Measurements from ENCODE around the gene MRGPRD. TPM values are rescaled to one million over a fixed set of nuclear protein-coding genes. Genes with fewer than 3 reads are reported as not detected.

The MRGPRD gene, protein sequence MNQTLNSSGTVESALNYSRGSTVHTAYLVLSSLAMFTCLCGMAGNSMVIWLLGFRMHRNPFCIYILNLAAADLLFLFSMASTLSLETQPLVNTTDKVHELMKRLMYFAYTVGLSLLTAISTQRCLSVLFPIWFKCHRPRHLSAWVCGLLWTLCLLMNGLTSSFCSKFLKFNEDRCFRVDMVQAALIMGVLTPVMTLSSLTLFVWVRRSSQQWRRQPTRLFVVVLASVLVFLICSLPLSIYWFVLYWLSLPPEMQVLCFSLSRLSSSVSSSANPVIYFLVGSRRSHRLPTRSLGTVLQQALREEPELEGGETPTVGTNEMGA
- not detected for total RNA-seq
- long read RNA-seq = 0 reads

DNA sequence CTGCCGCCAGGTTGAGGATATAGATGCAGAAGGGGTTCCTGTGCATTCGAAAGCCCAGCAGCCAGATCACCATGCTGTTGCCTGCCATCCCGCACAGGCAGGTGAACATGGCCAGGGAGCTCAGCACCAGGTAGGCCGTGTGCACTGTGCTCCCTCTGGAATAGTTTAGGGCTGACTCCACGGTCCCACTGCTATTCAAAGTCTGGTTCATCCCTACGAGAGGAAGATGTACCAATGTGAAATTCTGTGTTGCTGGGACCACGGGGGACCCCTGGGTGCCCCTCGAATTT, at the start of gene MRGPRD:
Gene MRGPRD, minus strand, starts transcription at position 211 of the 290 bp plus-strand sequence. Its CDS starts 0 bp downstream, at position 211.
- DNase-seq (ENCODE audit: low spot score) = peak; percentile 71

GRCh38 chr11:69030301-69030700, 49.5 kb upstream of the MRGPRD start:
- no peak for DNase-seq (ENCODE audit: low spot score)

- DNase-seq (ENCODE audit: low spot score) = no peak
Observed at GRCh38 chr11:69027704-69028372, 47.1 kb upstream of the MRGPRD start.

DNA sequence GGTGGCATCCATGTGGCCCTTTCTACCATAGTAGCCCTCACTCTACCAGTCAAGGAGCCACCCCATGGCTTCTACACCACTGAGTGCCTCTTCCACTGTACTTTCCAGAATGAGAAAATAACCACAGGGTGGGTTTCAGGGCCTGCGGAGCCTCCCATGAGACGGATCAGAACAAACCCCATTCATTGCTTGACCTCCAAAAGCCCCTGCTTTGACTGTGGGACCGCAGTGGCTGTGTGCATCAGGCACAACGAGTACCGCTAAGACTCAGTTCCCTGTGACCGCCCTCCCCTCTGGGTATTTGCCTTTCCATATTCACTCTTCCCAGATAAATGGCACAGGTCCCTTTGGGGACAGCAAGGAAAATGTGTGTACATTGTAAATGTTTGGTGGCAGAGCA, 43.7 kb upstream of the MRGPRD start:
- no peak for DNase-seq (ENCODE audit: low spot score)

DNA sequence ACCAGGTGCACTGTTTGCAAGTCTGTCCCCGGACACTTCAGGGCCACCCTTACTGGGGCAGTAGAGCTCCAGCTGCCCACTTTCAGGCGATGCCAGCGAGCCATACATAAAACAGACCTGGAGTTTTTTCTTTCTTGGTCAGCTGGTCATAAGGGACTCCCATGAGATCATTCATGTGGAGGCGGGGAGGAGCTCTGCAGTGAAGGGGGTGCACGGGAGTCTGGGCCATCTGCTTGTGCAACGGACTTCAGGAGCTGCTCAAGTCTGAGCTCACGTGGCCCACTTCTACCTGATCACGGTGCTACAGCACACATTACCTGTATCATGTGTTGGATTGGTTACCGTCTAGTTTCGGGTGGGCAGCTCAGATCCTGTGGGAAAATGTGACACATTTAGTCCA, 41.5 kb upstream of the MRGPRD start:
- DNase-seq (ENCODE audit: low spot score) = no peak

DNA sequence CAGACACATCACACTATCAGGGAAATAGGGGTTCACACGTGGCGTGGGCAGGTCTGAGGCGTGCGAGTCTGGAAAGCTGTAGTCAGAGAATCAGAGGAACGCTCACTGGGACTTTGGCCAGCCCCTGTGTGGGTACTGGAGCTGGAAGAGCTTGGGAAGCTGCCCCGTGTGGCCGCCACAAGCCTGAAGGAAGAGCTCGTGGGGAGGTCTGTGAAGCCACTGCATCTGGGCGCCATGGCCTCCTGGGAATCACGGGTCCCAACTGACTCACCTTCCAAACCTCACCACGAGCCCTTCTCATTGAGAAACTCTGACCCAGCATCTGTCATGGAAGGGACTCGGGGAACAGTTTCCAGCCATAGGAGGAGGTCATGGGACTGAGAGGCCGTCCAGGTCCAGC, 38.1 kb upstream of the MRGPRD start:
- DNase-seq (ENCODE audit: low spot score) = no peak

DNA sequence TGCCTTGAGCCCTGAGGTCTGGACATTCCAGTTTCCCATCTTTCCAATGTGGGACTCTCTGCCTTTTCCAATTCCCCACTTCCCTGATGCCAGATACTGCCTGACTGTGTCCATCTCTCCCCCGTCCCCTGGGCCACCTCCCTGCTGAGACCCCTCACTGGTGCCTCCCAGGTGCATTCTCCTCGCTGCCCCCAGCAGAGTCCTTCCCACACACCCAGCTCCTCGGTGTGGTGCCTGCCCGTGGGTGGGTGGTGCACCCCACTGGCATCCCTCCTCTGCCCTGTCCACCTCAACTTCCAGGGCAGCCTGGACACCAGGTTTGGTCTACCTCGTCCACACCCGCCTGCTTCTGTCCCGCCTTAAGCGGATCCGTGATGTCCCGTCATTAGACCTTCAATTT, 37.2 kb upstream of the MRGPRD start:
- DNase-seq (ENCODE audit: low spot score) = no peak

DNA sequence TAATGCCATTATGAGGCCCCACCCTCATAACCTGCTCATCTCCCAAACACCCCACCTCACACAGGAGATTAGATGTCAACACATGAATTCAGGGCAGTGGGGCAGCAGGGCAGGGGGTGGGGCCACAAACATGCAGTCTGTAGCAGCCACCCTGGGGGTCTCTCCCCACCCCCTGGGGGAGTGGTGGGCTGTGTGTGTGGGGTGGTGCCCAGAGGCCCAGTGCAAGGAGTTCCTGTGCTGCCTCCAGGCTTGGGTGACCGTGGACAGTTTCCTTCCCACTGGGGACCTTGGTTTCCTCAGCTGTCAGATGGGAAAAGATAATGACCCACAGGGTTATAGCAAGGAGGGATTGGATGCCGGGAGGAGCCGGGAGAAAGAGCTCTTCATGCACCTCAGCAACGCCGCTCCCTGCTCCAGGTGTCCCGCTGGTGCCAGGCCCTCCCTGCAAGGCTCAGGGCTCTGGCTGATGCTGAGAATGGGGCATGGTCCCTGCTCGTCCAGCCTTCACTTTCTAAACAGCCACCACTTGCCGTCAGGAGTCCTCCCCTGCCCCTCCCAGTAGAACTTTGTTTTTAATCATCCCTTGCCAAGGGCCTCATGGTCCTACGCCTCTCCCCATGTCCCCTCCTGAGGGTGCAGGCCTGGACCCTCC, 34.2 kb upstream of the MRGPRD start:
- no peak for DNase-seq (ENCODE audit: low spot score)

DNA sequence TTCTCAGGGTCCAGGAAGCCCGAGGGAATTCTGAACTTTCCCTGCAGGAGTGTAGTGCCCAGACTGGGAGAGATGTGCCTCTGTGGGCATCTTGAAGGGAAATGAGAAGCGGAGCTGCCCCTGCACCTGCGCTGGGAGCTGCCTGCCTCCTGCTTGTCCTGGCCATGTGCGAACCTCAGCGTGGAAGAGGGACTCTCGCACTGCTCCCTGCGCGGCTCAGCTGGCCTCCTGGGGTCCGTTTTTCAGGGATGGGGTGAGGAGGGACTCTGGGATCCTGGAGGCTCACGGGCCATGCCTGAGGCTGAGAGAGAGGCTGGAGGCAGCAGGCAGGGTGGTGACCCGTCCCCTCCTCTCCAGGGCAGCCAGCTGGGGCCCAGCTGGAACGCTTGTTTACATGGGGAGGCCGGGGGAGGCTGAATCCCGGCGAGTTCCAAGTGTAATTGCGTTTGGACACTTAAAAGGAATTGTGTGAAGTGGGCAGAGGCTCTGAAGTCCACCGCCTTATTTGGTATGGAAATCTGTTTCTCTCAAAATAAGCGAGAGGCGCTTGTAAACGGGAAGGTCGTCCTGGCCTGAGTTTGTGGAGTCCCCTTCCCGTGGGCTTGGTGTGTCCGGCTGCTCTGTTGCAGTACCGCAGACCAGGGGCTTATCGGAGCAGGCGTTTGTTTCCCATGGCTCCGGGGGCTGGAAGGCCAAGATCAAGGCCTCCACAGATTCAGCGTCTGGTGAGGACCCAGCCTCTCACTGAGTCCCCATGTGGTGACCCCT, 33.5 kb upstream of the MRGPRD start:
- DNase-seq (ENCODE audit: low spot score) = no peak

DNA sequence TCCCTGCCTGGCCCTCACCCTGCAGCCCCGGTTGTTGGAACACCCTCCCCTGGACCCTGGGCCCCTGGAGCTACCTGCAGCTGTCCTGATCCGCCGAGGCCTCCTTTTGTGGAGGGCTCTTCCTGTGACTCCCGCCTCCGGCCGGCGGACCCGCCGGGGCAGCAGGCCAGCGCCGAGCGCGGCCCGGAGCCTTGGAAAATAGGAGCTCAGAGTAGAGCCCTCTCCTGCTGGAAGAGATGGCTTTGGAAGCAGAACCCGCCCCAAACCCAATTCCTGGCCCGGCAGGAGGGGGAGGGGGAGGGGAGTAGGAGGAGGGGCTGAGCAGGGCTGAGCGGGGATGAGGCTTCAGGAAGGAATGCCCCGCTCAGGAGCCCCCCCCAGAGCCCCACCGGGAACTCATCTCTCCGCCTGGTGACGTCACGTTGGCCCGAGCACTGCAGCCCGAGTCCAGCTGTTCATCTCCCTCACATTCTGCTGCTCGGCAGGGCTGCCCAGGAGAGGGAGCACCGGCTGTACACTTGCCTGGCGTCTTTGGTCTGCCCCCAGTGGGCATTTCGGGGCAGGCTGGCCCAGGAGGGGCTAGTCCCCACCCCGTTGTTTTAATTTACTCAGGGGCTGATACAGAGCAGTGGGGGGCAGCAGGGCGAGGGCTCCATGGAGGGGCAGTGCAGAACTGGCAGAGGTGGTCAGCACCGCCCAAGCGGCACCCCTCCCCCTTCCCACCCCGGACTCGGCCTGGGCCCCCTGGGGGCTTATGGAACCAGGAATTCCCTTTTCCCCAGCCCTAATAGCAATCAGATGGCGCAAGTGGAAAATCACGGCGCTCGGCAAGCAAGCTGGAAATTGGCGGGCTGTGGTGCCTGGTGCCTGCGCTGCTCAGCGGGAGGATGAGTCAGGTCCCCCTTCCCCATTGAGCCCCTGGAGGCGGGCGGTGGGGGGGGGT, 32.5 kb upstream of the MRGPRD start, which contains the start of gene MRGPRF:
Gene MRGPRF, minus strand, starts transcription at position 238 of the 943 bp plus-strand sequence. CDS start 3,345 bp downstream, outside the sequence.
- peak; percentile 93 for DNase-seq (ENCODE audit: low spot score)

DNA sequence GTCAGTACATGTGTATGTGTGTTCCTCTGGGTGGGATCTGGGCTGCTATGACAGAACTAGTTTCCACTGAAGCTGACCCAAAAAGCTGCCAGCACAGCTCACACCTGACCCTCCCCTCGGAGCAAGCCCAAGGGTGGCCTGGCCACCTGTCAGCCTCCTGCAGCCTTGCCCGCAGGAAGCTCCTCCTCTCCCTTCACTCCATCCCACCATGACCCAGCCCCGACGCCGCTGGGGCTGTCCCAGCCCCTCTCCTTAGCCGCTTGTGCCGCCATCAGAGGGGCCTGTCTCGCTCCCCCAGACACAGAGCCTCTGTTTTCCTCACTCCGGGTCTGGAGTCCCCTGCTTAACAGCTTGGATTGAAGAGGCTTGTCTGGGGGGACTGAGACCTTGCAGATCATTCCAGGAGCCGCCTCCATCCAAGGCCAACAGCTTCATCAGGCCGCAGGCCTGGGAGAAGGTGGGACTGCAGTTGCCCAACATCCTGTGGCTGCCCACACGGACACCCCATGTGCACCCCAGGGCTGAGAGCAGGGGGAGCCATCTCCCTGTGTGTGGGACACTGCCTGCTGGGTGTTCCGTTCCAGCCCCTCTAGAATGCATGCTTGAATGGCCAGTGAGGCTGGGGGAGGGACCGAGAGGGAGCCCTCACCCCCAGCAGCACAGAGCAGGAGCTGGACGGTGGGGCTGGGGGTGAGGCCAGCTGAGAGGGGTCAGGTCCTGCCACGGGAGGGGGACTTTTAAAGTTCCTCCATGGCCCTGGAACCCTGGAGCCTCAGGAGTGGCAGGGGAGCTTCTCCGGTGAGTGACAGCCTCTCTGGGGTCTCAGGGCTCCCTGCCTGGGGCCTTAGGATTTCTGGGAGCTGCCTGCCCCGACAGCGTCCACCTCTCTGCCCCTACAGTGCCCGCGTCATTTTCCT, 31.6 kb upstream of the MRGPRD start:
- no peak for DNase-seq (ENCODE audit: low spot score)

- no peak for DNase-seq (ENCODE audit: low spot score)
Observed at GRCh38 chr11:69011624-69012091, 30.9 kb upstream of the MRGPRD start.

DNA sequence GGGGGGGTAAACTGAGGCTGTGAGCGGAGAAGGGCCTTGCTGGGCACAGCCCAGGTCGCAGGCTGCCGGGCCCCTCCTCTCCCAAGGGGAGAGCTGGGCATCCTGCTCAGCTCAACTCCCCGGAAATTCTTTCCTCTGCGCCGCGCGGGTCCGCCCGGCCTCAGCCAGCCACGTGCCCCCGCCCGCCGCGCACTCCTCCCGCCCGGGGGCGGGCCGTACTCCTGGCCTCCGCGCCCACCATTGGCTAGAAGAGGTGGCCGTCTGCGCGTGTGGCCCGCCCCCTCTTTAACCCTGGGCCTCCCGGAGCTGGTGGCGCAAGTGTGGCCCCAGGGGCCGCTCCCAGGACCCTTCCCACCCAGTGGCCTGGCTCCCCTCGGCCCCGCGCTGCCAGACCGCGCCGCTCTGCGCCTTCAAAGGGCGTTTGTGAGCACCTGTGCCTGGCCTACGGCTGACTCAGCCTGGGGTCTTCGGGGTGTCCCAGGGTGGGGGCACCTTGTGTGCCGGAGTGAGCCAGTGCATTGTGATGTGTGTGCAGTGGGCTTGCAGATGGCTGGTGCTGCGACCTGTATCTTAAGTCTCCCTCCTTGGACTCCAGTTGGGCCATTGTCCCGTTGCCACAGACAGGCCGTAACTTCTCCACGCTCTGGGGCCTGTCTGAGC, 30.3 kb upstream of the MRGPRD start:
- no peak for DNase-seq (ENCODE audit: low spot score)

DNA sequence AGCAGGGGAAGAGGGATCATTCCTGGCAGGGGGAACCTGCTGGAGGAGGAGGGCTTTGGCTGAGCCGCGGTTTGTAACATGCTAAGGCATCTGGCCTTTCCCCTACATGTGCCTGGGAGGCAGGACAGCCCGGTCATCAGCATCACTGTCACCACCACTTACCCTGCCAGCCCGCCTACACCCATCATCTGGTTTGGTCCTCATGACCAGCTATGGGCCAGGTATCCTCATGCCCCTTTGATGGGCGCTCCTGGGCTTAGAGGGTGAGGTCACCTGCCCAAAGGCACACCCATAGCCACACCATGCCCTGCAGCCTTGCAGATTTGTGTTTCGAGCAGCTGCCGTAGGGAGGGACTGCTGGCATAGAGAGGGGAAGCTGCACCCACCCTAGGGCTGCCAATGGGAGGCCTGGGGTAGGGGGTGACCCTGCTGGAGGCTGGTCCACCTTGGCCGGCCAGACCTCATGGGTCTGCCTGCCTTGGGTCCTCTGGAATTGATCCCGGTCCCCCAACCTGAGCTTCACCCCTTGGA, 29.6 kb upstream of the MRGPRD start:
- no peak for DNase-seq (ENCODE audit: low spot score)

DNA sequence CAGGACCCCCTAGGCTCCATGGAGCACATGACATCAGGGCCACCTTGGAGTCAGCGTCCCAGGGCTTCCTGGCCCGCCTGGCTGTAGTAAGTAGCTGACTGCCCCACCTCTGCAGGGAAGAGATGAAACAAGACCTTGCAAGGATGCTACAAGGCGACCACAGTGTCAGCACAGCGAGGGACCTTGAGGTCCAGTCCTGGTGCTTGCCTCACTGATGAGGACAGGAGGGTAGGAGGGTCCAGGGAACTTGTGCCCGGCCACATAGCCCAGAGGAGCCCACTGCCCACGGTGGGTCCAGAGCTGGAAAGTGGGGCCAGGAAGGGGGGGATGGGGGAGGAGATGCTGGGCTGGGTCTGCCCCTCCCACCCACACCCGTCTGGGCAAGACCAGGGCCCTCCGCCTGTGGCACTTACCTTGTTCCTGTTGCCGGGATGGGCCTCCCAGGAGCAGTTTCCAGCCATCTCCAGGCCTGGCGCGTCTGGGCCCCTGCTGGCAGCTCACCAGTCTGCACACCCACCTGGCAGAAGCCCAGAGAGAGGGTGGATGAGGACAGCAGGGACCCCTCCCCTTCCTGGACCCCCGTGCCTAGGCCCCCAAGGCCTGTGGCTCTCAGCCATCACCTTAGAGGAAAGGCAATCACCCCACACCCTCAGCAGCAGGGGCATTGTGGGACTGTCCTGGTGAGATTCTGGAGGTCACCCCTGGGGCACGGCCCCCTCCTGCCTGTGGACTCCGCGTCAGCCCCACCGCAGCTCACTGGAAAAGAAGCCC, 28.8 kb upstream of the MRGPRD start:
- no peak for DNase-seq (ENCODE audit: low spot score)

DNA sequence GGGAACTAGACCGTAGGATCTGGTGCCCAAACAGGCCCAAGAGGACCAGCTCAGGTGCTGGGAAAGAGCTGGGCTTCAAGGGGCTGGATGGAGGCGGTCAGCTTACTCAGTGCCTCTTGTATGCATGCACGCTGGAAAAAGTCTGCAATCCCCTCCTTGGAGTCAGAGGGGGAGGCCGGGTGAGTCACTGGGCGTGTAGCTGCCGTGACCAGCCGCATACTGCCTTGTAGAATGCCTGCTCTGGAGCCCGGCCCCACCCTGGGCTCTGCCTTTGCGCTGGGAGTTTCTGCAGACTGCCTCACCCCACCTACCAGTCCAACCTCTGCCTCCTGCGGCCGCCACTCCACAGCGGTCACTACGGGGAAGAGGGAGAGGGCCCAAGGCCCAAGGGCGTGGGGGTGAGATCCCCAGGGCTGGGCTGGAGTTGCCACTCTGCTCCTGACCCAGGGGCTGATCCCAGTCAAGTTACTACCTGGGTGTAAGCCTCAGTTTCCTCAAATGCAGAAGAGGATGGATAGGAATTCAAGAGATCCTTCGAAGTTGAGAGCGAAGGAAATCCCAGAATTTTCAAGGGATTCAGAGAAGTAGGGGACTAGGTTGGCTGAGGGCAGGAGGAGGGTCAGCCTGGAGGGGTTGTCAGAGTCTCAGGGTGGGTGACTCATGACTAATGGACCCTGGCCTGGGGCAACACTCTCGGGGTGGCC, 28.1 kb upstream of the MRGPRD start:
- DNase-seq (ENCODE audit: low spot score) = no peak

DNA sequence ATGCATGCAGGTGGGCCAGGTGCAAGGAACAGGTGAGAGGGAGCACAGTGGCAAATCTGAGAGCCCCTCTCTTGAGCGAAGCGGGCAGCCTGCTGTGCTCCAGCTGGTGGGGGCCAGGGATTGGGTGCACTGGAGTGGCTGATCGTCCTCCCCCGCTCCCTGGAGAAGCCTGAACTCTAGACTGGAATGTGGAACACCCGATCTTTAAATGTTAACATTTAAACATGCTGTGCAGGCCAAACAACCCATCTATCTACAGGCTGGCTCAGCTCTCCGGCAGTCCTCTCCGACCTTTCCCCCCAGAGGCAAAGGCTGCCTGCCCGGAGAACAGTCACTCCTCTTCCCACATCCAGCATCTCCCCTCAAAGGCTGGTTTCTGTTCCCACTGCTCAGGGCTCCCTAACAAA, 27.2 kb upstream of the MRGPRD start:
- DNase-seq (ENCODE audit: low spot score) = no peak

Data from mesenteric fat pad (tissue), 1 donor.